Mesothelial cell of epicardium (in vitro differentiated cells): Measurements from ENCODE around the gene THEMIS. TPM values are rescaled to one million over a fixed set of nuclear protein-coding genes. Genes with fewer than 3 reads are reported as not detected.

Experiments
- DNase-seq, 2 experiments: peaks; one replicate each; pipeline ENCODE4 v3.0.0; 2021; ENCODE audit warnings: low spot score in 2 of 2; ENCODE audit not compliant: unreplicated experiment in 2 of 2
- H3K27ac Mint-ChIP-seq: 2 replicates; pipeline ENCODE4 v1.8.0; 2021; ENCODE audit warnings: mixed read lengths
- H3K27me3 Mint-ChIP-seq: 2 replicates; pipeline ENCODE4 v1.8.0; 2021; ENCODE audit warnings: low read depth, mixed read lengths
- H3K36me3 Mint-ChIP-seq: 2 replicates; pipeline ENCODE4 v1.8.0; 2021; ENCODE audit warnings: mixed read lengths
- H3K4me1 Mint-ChIP-seq: 2 replicates; pipeline ENCODE4 v1.8.0; 2021; ENCODE audit warnings: mixed read lengths
- H3K4me3 Mint-ChIP-seq: 2 replicates; pipeline ENCODE4 v1.8.0; 2021; ENCODE audit warnings: mild to moderate bottlenecking, moderate library complexity, mixed read lengths
- H3K9me3 Mint-ChIP-seq: 2 replicates; pipeline ENCODE4 v1.8.0; 2021; ENCODE audit warnings: mixed read lengths
- total RNA-seq: library from RNA; stranded (reverse); gene quantifications from 3 replicates; pipeline ENCODE4 v1.2.1, GENCODE V29; 2021
- TF ChIP-seq, protein P1 (sequence below): fragments of 200-600 bp; sonication (generic); IDR thresholded peaks from one replicate; pipeline ENCODE4 v1.5.0; 2021; ENCODE audit warnings: antibody characterized with exemption; ENCODE audit not compliant: unreplicated experiment

THEMIS gene
- total RNA-seq, 1 donor from 2014 or later, result not detected

DNA sequence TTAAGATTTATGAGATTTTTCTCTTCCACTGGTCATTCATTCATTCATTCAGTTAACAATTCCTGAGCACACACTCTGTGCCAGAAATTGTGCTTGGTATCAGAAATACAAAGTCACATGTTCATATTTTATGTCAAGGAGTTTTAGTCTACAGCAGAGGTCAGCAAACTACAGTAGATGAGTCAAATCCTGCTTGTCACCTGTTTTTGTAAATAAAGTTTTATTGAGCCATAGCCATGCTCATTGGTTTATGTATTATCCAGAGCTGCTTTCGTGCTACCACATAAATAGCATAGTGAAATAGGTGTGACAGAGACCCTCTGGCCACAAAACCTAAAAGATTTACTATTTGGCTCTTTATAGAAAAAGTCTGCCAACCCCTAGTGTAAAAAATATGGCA, 46.8 kb downstream of the THEMIS start:
- H3K27me3 Mint-ChIP-seq, result no peaks in the 10 kb centered on the region
- H3K36me3 Mint-ChIP-seq, result peaks cover 3% of the 10 kb centered on the region
- TF ChIP-seq, protein P1, sequence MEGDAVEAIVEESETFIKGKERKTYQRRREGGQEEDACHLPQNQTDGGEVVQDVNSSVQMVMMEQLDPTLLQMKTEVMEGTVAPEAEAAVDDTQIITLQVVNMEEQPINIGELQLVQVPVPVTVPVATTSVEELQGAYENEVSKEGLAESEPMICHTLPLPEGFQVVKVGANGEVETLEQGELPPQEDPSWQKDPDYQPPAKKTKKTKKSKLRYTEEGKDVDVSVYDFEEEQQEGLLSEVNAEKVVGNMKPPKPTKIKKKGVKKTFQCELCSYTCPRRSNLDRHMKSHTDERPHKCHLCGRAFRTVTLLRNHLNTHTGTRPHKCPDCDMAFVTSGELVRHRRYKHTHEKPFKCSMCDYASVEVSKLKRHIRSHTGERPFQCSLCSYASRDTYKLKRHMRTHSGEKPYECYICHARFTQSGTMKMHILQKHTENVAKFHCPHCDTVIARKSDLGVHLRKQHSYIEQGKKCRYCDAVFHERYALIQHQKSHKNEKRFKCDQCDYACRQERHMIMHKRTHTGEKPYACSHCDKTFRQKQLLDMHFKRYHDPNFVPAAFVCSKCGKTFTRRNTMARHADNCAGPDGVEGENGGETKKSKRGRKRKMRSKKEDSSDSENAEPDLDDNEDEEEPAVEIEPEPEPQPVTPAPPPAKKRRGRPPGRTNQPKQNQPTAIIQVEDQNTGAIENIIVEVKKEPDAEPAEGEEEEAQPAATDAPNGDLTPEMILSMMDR, result no peak
- H3K4me1 Mint-ChIP-seq, result peaks cover 3% of the 10 kb centered on the region
- peaks cover 19% of the 10 kb centered on the region for H3K9me3 Mint-ChIP-seq
- no peak for DNase-seq
- H3K27ac Mint-ChIP-seq, result no peak overlapping the region
- H3K4me3 Mint-ChIP-seq, result no peak overlapping the region

DNA sequence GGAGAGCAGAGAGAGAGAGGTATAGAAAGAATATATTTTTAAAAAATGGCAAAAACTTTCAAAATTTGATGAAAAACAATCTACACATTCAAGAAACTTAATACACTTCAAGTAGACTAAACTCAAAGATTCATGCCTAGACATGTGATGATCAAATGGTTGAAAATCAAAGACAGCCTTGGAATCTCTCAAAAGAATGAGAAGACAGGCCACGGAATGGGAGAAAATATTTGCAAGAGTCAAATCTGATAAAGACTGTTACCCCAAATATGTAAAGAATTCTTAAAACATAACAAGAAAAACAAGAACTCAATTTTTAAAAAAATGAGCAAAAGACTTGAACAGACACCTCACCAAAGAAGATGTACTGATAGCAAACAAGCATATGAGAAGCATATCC, 49.7 kb downstream of the THEMIS start:
- H3K4me3 Mint-ChIP-seq, result no peak overlapping the region
- no peaks in the 10 kb centered on the region for H3K27me3 Mint-ChIP-seq

GRCh38 chr6:127845242-127845641, 55.6 kb downstream of the THEMIS start:
- Mint-ChIP-seq H3K4me1 (no peaks in the 10 kb centered on the region), H3K4me3 (no peak overlapping the region), H3K27ac (no peak overlapping the region)

More for the DNA sequence above, 49.7 kb downstream of the THEMIS start:
- Mint-ChIP-seq H3K9me3 (peaks cover 32% of the 10 kb centered on the region), H3K36me3 (peaks cover 3% of the 10 kb centered on the region), H3K27ac (no peak overlapping the region), H3K4me1 (peaks cover 3% of the 10 kb centered on the region)
- TF ChIP-seq, protein P1, result no peak
- DNase-seq, result no peak

GRCh38 chr6:127844529-127844928, 56.3 kb downstream of the THEMIS start:
- no peaks in the 10 kb centered on the region for H3K36me3 Mint-ChIP-seq
- DNase-seq, result no peak

More at GRCh38 chr6:127845242-127845641, 55.6 kb downstream of the THEMIS start:
- DNase-seq, result no peak
- TF ChIP-seq, protein P1, result no peak
- H3K27me3 Mint-ChIP-seq, result no peaks in the 10 kb centered on the region
- peaks cover 2% of the 10 kb centered on the region for H3K36me3 Mint-ChIP-seq
- H3K9me3 Mint-ChIP-seq, result peaks cover 38% of the 10 kb centered on the region

GRCh38 chr6:127843582-127843981, 57.3 kb downstream of the THEMIS start:
- Mint-ChIP-seq H3K4me1 (no peaks in the 10 kb centered on the region), H3K27ac (no peak overlapping the region), H3K4me3 (no peak overlapping the region), H3K9me3 (peaks cover 26% of the 10 kb centered on the region), H3K36me3 (no peaks in the 10 kb centered on the region), H3K27me3 (no peaks in the 10 kb centered on the region)
- TF ChIP-seq, protein P1, result no peak
- no peak for DNase-seq

More at GRCh38 chr6:127844529-127844928, 56.3 kb downstream of the THEMIS start:
- peaks cover 30% of the 10 kb centered on the region for H3K9me3 Mint-ChIP-seq
- H3K4me3 Mint-ChIP-seq, result no peak overlapping the region
- no peaks in the 10 kb centered on the region for H3K4me1 Mint-ChIP-seq
- no peaks in the 10 kb centered on the region for H3K27me3 Mint-ChIP-seq
- H3K27ac Mint-ChIP-seq, result no peak overlapping the region
- TF ChIP-seq, protein P1, result no peak

DNA sequence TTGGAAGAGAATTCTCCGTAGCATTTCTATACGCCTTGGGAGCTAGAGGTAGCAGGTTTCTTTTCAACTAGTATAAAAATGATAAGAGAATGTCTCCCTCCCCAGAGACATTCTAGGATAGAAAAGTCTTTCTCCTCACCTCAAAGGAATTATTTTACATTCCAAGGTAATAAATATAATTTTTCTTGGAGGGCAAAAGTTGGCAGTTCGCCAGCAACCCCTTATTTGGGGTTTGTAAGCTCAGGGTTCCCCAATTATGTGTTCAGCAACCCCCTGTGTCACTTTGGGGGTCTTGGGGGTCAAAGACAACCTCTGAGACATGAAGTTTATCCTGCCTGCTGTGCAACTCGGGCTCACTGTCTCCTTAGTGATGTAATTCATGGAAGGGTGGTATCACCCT, 58.3 kb downstream of the THEMIS start:
- H3K36me3 Mint-ChIP-seq, result no peaks in the 10 kb centered on the region
- peaks cover 25% of the 10 kb centered on the region for H3K9me3 Mint-ChIP-seq
- no peak overlapping the region for H3K27ac Mint-ChIP-seq
- no peak overlapping the region for H3K4me3 Mint-ChIP-seq
- TF ChIP-seq, protein P1, result no peak
- no peaks in the 10 kb centered on the region for H3K27me3 Mint-ChIP-seq
- H3K4me1 Mint-ChIP-seq, result no peaks in the 10 kb centered on the region
- no peak for DNase-seq
